Stimulated activated CD8-positive, alpha-beta memory T cell treated with anti-CD3 and anti-CD28 coated beads, Interleukin-12 subunit alpha, Interleukin-12 subunit beta, amount 100 ng/mL, for 1 hour (primary cell): ENCODE data around the gene HPS1.
"Not testable (repeated sequence)": the region's sequence is repeated elsewhere in the genome, so short reads cannot be mapped to it uniquely, and the experiment has no call there.

ENCODE experiments used
- DNase-seq: peaks from one replicate; pipeline ENCODE4 v3.0.0-alpha.2; 2020; ENCODE audit warnings: low read depth

The HPS1 gene

GRCh38 chr10:98389398-98389797 is 57.3 kb downstream of the HPS1 start:
- DNase-seq, result no peak

- DNase-seq, result no peak
Observed at GRCh38 chr10:98388101-98388655, 58.6 kb downstream of the HPS1 start.

GRCh38 chr10:98384531-98385133 is 62.1 kb downstream of the HPS1 start:
- no peak for DNase-seq

GRCh38 chr10:98383869-98384268 is 62.9 kb downstream of the HPS1 start:
- no peak for DNase-seq

GRCh38 chr10:98383134-98383667 is 63.5 kb downstream of the HPS1 start:
- not testable (repeated sequence) for DNase-seq

- DNase-seq, result no peak
Observed at GRCh38 chr10:98382691-98383101, 64.0 kb downstream of the HPS1 start.

GRCh38 chr10:98380493-98381339 is 66.0 kb downstream of the HPS1 start:
- no peak for DNase-seq

GRCh38 chr10:98378722-98379121 is 68.0 kb downstream of the HPS1 start:
- no peak for DNase-seq

- DNase-seq, result no peak
Observed at GRCh38 chr10:98377536-98377935, 69.2 kb downstream of the HPS1 start.

- DNase-seq, result no peak
Observed at GRCh38 chr10:98377001-98377400, 69.7 kb downstream of the HPS1 start.

- no peak for DNase-seq
Observed at GRCh38 chr10:98376485-98376884, 70.2 kb downstream of the HPS1 start.

GRCh38 chr10:98374217-98374985 is 72.3 kb downstream of the HPS1 start:
- no peak for DNase-seq

- no peak for DNase-seq
Observed at GRCh38 chr10:98373260-98374040, 73.3 kb downstream of the HPS1 start.

GRCh38 chr10:98370831-98371820 is 75.6 kb downstream of the HPS1 start:
- no peak for DNase-seq

GRCh38 chr10:98369801-98370200 is 76.9 kb downstream of the HPS1 start:
- no peak for DNase-seq

- DNase-seq, result no peak
Observed at GRCh38 chr10:98368644-98369043, 78.1 kb downstream of the HPS1 start.

- no peak for DNase-seq
Observed at GRCh38 chr10:98367604-98368451, 78.9 kb downstream of the HPS1 start.
